WTC11 (cell line): ENCODE measurements around the gene CNIH3. TPM values are rescaled to one million over a fixed set of nuclear protein-coding genes. Genes with fewer than 3 reads are reported as not detected.

Source experiments
- AFF4 ChIP-seq: sonication (generic); formaldehyde crosslinking; IDR thresholded peaks from 2 replicates; pipeline ENCODE4 v1.8.1; 2023; ENCODE audit warnings: mild to moderate bottlenecking, missing genetic modification reagents, borderline replicate concordance
- ARID4B ChIP-seq: sonication (generic); formaldehyde crosslinking; IDR thresholded peaks from 2 replicates; pipeline ENCODE4 v1.8.0; 2023; ENCODE audit warnings: missing genetic modification reagents, mild to moderate bottlenecking, borderline replicate concordance
- CTCF ChIP-seq: fragments of 200-600 bp; IDR thresholded peaks from 2 replicates; pipeline ENCODE4 v1.8.0; 2022; ENCODE audit warnings: antibody characterized with exemption
- EMX1 ChIP-seq: fragments of 250-450 bp; sonication (Bioruptor Pico); IDR thresholded peaks from 2 replicates; pipeline ENCODE4 v1.8.0; 2021; ENCODE audit warnings: mild to moderate bottlenecking
- ETV6 ChIP-seq: sonication (generic); formaldehyde crosslinking; IDR thresholded peaks from 2 replicates; pipeline ENCODE4 v1.8.1; 2022; ENCODE audit warnings: mild to moderate bottlenecking, missing genetic modification reagents
- FOXP4 ChIP-seq: sonication (generic); formaldehyde crosslinking; IDR thresholded peaks from 2 replicates; pipeline ENCODE4 v1.8.0; 2022; ENCODE audit warnings: mild to moderate bottlenecking, missing genetic modification reagents
- IRF1 ChIP-seq: sonication (generic); formaldehyde crosslinking; IDR thresholded peaks from 2 replicates; pipeline ENCODE4 v1.8.0; 2023; ENCODE audit warnings: missing genetic modification reagents
- PRDM15 ChIP-seq: sonication (generic); formaldehyde crosslinking; IDR thresholded peaks from 2 replicates; pipeline ENCODE4 v1.8.0; 2022; ENCODE audit warnings: missing genetic modification reagents
- RELA ChIP-seq: sonication (generic); formaldehyde crosslinking; IDR thresholded peaks from 2 replicates; pipeline ENCODE4 v1.8.1; 2022; ENCODE audit warnings: missing genetic modification reagents, mild to moderate bottlenecking, borderline replicate concordance
- ZNF281 ChIP-seq: sonication (generic); formaldehyde crosslinking; IDR thresholded peaks from 2 replicates; pipeline ENCODE4 v1.8.0; 2023; ENCODE audit warnings: mild to moderate bottlenecking, missing genetic modification reagents
- ZNF671 ChIP-seq: fragments of 250-450 bp; sonication (Bioruptor Pico); IDR thresholded peaks from 2 replicates; pipeline ENCODE4 v1.8.0; 2021; ENCODE audit warnings: mild to moderate bottlenecking
- total RNA-seq: library from RNA; stranded (reverse); gene quantifications from 3 replicates; pipeline ENCODE4 v1.2.3, GENCODE V29; 2021

Gene CNIH3
- total RNA-seq, 1 experiment from 2014 or later, result 8.1 TPM

- no peak for TF ChIP-seq IRF1 (CRISPR knock-in tag)
- no peak for TF ChIP-seq AFF4 (CRISPR knock-in tag)
- no peak for TF ChIP-seq PRDM15 (CRISPR knock-in tag)
- TF ChIP-seq ZNF281 (CRISPR knock-in tag), result no peak
- no peak for TF ChIP-seq EMX1 (CRISPR knock-in tag)
- no peak for TF ChIP-seq FOXP4 (CRISPR knock-in tag)
- TF ChIP-seq CTCF, result no peak
- no peak for TF ChIP-seq RELA (CRISPR knock-in tag)
- TF ChIP-seq ETV6, result no peak
- TF ChIP-seq ZNF671, result no peak
- no peak for TF ChIP-seq ARID4B (CRISPR knock-in tag)
- TF ChIP-seq, all 79 proteins: peak for 0
These were observed 78.9 kb downstream of the CNIH3 start (continued) for GRCh38 chr1:224694969-224695368.
